GM13976 (cell line): ENCODE measurements around the gene VCP.

Source experiments
- DNase-seq: peaks from one replicate; pipeline ENCODE4 v3.0.0; 2012; ENCODE audit warnings: low spot score
- in situ Hi-C: fragments of 300-500 bp; cut with MboI; formaldehyde crosslinking; loops from one replicate; pipeline ENCODE4 v1.12.0; 2022; ENCODE audit warnings: low sequenced_read_pairs, mixed read lengths, inconsistent platforms; ENCODE audit not compliant: unreplicated experiment
- TF ChIP-seq, protein P1 (sequence below): IDR thresholded peaks from 2 replicates; pipeline ENCODE4 v1.5.1; 2012; ENCODE audit warnings: borderline replicate concordance, mild to moderate bottlenecking; ENCODE audit not compliant: insufficient read depth; ENCODE audit errors: extremely low read depth, missing control alignments, control extremely low read depth

The VCP gene

GRCh38 chr9:35114113-35114839 is 41.9 kb upstream of the VCP start:
- in situ Hi-C loops, result no loop called here
- TF ChIP-seq, protein P1, sequence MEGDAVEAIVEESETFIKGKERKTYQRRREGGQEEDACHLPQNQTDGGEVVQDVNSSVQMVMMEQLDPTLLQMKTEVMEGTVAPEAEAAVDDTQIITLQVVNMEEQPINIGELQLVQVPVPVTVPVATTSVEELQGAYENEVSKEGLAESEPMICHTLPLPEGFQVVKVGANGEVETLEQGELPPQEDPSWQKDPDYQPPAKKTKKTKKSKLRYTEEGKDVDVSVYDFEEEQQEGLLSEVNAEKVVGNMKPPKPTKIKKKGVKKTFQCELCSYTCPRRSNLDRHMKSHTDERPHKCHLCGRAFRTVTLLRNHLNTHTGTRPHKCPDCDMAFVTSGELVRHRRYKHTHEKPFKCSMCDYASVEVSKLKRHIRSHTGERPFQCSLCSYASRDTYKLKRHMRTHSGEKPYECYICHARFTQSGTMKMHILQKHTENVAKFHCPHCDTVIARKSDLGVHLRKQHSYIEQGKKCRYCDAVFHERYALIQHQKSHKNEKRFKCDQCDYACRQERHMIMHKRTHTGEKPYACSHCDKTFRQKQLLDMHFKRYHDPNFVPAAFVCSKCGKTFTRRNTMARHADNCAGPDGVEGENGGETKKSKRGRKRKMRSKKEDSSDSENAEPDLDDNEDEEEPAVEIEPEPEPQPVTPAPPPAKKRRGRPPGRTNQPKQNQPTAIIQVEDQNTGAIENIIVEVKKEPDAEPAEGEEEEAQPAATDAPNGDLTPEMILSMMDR, result no peak
- DNase-seq, result peak; percentile 62

GRCh38 chr9:35112257-35113020 is 40.0 kb upstream of the VCP start:
- in situ Hi-C loops, result no loop called here

GRCh38 chr9:35111001-35111933 is 38.8 kb upstream of the VCP start:
- TF ChIP-seq, protein P1, result no peak
- DNase-seq, result peak; percentile 96
- in situ Hi-C loops, result no loop called here

More at GRCh38 chr9:35112257-35113020, 40.0 kb upstream of the VCP start:
- no peak for DNase-seq
- TF ChIP-seq, protein P1, result no peak

GRCh38 chr9:35110327-35110761 is 37.9 kb upstream of the VCP start:
- DNase-seq, result no peak
- in situ Hi-C loops, result no loop called here
- TF ChIP-seq, protein P1, result no peak

- DNase-seq, result peak; percentile 3
- in situ Hi-C loops, result no loop called here
- TF ChIP-seq, protein P1, result no peak
These were observed 36.6 kb upstream of the VCP start for GRCh38 chr9:35108946-35109575.
